Stomach (tissue), 9 donors: ENCODE data around the gene CADM2. TPM values are rescaled to one million over a fixed set of nuclear protein-coding genes. Genes with fewer than 3 reads are reported as not detected.

Experiments used
- DNase-seq, 2 donors: peaks; one replicate each; pipeline versions ENCODE4 v3.0.0 to v3.0.0-alpha.2; 2013 to 2019
- H3K27ac ChIP-seq, 5 donors: fragments of 200-600 bp in 4 of 5; sonication (generic) in 4 of 5; one replicate each; pipeline ENCODE4 v1.5.1; 2013 to 2019; ENCODE audit warnings: mild to moderate bottlenecking in 1 of 5, moderate library complexity in 1 of 5
- H3K27me3 ChIP-seq, 3 donors: fragments of 200-600 bp; sonication (generic); one replicate each; pipeline ENCODE4 v1.5.1; 2017 to 2019; ENCODE audit warnings: mixed run types in 1 of 3
- H3K36me3 ChIP-seq, 4 donors: fragments of 200-600 bp; sonication (generic); 1 replicate in 3 of 4; 2 replicates in 1 of 4; pipeline ENCODE4 v1.5.1; 2016 to 2019
- H3K4me1 ChIP-seq, 4 donors: fragments of 200-600 bp; sonication (generic); one replicate each; pipeline ENCODE4 v1.5.1; 2016 to 2019
- H3K4me3 ChIP-seq, 4 donors: fragments of 200-600 bp; sonication (generic) in 3 of 4; one replicate each; pipeline ENCODE4 v1.5.1; 2016 to 2019; ENCODE audit warnings: mild to moderate bottlenecking in 1 of 4
- H3K9me3 ChIP-seq, 4 donors: fragments of 200-600 bp; sonication (generic); one replicate each; pipeline ENCODE4 v1.5.1; 2016 to 2019
- CTCF ChIP-seq, 7 experiments: fragments of 450-650 bp in 4 of 7; fragments of 200-600 bp in 3 of 7; sonication (generic) in 3 of 7; IDR thresholded peaks; one replicate each; pipeline ENCODE4 v1.5.1; 2016 to 2019; ENCODE audit warnings: antibody characterized with exemption in 7 of 7, control low read depth in 2 of 7, mild to moderate bottlenecking in 1 of 7
- EP300 ChIP-seq: sonication (generic); formaldehyde crosslinking; IDR thresholded peaks from one replicate; pipeline ENCODE4 v1.6.1; 2017; ENCODE audit warnings: antibody characterized with exemption
- POLR2A ChIP-seq, 4 donors: fragments of 450-650 bp; IDR thresholded peaks; one replicate each; pipeline ENCODE4 v1.6.1; 2016; ENCODE audit warnings: antibody characterized with exemption in 4 of 4, control low read depth in 2 of 4, mild to moderate bottlenecking in 1 of 4, moderate library complexity in 1 of 4
- POLR2AphosphoS5 ChIP-seq, 3 donors: sonication (generic); formaldehyde crosslinking; IDR thresholded peaks; one replicate each; pipeline ENCODE4 v1.6.1; 2016; ENCODE audit warnings: antibody characterized with exemption in 3 of 3
- WGBS, 5 donors: extraction: QIAGEN DNeasy Blood & Tissue Kit in 3 of 5; methylation state at CpG; one replicate each; pipeline versions ENCODE4 v1.1.5 to v1.1.7; 2013 to 2018; 5-methylcytosine and 5-hydroxymethylcytosine counted together
- intact Hi-C: fragments of 100-400 bp; cut with DNase I; formaldehyde crosslinking; loops from one replicate; pipeline ENCODE4 v1.15.1; 2023; ENCODE audit warnings: low total_unique reads
- polyA plus RNA-seq, 3 donors: library from polyadenylated mRNA; stranded (reverse); fragments of 200-250 nt; gene quantifications; one replicate each; pipeline ENCODE4 v1.2.3, GENCODE V29; 2013
- total RNA-seq, 5 donors: library from RNA; depleted of rRNA; stranded (reverse); fragments of >200 nt; gene quantifications; one replicate each; pipeline versions ENCODE4 v1.1.0 to v1.2.3, GENCODE V29; 2014 to 2016
- donor health status: healthy with polysubstance abuse.
- donor health status: Bipolar disorder and iron deficiency.
- donor health status: healthy.

Gene CADM2
- total and polyA plus RNA-seq, 8 donors: 0.29 to 8.1 (median 2.0) TPM; not detected in 1

GRCh38 chr3:85270488-85270887 is 311.7 kb downstream of the CADM2 start:
- peak in 1 of 2 donors; percentile 18 for DNase-seq
- WGBS, 5 donors: 4 to 20% (median 11%) methylated on average over 1 of the region's 1 CpG
- Histone ChIP-seq H3K27ac (no peak overlapping the region), H3K9me3 (no peaks in the 10 kb centered on the region), H3K36me3 (no peaks in the 10 kb centered on the region), H3K27me3 (no peaks in the 10 kb centered on the region), H3K4me1 (no peaks in the 10 kb centered on the region), H3K4me3 (no peak overlapping the region)
- intact Hi-C loops: no loop called here
- TF ChIP-seq EP300 (no peak), POLR2A (IDR thresholded peaks at IDR 0.05) (no peak), CTCF (IDR thresholded peaks at IDR 0.05) (no peak), POLR2AphosphoS5 (IDR thresholded peaks at IDR 0.05) (no peak)

GRCh38 chr3:85271911-85272310 is 313.1 kb downstream of the CADM2 start:
- Histone ChIP-seq H3K4me1 (no peaks in the 10 kb centered on the region), H3K36me3 (no peaks in the 10 kb centered on the region), H3K27ac (no peak overlapping the region), H3K27me3 (no peaks in the 10 kb centered on the region), H3K4me3 (no peak overlapping the region), H3K9me3 (no peaks in the 10 kb centered on the region)
- TF ChIP-seq EP300: no peak
- TF ChIP-seq CTCF (IDR thresholded peaks at IDR 0.05): no peak
- TF ChIP-seq POLR2AphosphoS5 (IDR thresholded peaks at IDR 0.05): no peak
- no peak for TF ChIP-seq POLR2A (IDR thresholded peaks at IDR 0.05)
- intact Hi-C loops: no loop called here
- DNase-seq: no peak

GRCh38 chr3:85288257-85288656 is 329.5 kb downstream of the CADM2 start:
- no peak overlapping the region for H3K27ac ChIP-seq
- H3K4me1 ChIP-seq: no peaks in the 10 kb centered on the region
- H3K9me3 ChIP-seq: no peaks in the 10 kb centered on the region
- H3K4me3 ChIP-seq: no peak overlapping the region
- H3K27me3 ChIP-seq: no peaks in the 10 kb centered on the region
- intact Hi-C loops: no loop called here
- TF ChIP-seq EP300: no peak
- no peak for TF ChIP-seq POLR2AphosphoS5 (IDR thresholded peaks at IDR 0.05)
- TF ChIP-seq POLR2A (IDR thresholded peaks at IDR 0.05): no peak
- no peak for TF ChIP-seq CTCF (IDR thresholded peaks at IDR 0.05)
- DNase-seq: no peak
- no peaks in the 10 kb centered on the region for H3K36me3 ChIP-seq

GRCh38 chr3:85297291-85297690 is 338.5 kb downstream of the CADM2 start:
- H3K36me3 ChIP-seq: no peaks in the 10 kb centered on the region
- no peak overlapping the region for H3K4me3 ChIP-seq
- TF ChIP-seq POLR2AphosphoS5 (IDR thresholded peaks at IDR 0.05) (no peak), POLR2A (IDR thresholded peaks at IDR 0.05) (no peak)
- intact Hi-C loops: no loop called here
- no peaks in the 10 kb centered on the region for H3K27me3 ChIP-seq
- no peaks in the 10 kb centered on the region for H3K9me3 ChIP-seq
- DNase-seq: no peak
- H3K27ac ChIP-seq: no peak overlapping the region
- no peaks in the 10 kb centered on the region for H3K4me1 ChIP-seq

- WGBS, 5 donors: 53 to 85% (median 58%) methylated on average over 1 of the region's 1 CpG
- H3K4me1 ChIP-seq: no peaks in the 10 kb centered on the region
These were observed 339.2 kb downstream of the CADM2 start for GRCh38 chr3:85298032-85298431.

More at GRCh38 chr3:85298032-85298431, 339.2 kb downstream of the CADM2 start:
- DNase-seq: no peak
- intact Hi-C loops: no loop called here
- TF ChIP-seq CTCF (IDR thresholded peaks at IDR 0.05) (no peak), EP300 (no peak), POLR2A (IDR thresholded peaks at IDR 0.05) (no peak), POLR2AphosphoS5 (IDR thresholded peaks at IDR 0.05) (no peak)
- Histone ChIP-seq H3K27me3 (no peaks in the 10 kb centered on the region), H3K36me3 (no peaks in the 10 kb centered on the region), H3K4me3 (no peak overlapping the region), H3K27ac (no peak overlapping the region), H3K9me3 (no peaks in the 10 kb centered on the region)
